Measurements from ENCODE around the gene GSX2. TPM values are rescaled to one million over a fixed set of nuclear protein-coding genes. Genes with fewer than 3 reads are reported as not detected.

The GSX2 gene
- total RNA-seq, 1 donor from 2014 or later = not detected

DNA sequence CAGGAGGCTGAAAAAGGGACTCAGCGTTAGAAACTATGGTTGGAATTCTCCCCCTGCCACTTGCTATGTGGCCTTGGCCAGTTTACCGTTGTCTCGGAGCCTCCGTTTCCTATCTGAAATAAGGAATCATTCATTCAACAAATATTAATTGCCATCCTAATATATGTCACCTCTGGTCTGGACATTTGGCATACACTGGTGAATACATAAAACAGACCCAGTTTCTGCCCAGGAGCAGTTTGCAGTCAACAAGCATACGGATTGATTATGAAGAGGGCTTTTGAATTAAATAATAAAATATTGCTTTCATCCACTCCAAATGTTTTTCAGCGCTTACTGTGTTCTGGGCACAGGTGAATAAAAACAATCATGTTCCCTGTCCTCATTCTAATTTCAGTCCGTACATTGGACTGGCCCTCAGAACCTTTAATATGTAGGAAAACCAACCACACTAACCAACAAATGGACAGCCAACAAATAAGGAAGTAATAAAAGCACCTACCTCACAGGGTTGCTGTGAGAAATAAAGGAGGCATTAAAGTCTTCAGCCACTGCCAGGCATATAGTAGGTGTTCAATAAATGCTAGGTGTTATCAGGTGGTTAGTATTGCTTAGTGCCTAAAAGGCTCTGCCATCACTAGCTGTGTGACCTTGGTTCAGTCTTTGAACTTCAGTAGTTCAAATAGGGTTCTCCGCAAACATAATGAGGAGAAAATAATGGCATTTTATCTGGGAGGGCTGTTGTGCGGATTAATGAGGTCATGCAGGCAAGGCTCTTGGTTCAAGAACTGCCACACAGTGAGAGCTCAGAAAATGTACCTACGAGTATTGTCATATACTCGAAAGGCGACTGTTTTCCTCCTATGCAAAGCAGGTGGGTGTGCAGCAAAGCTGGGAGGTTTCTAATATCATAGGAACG, 7.3 kb upstream of the GSX2 start:
- Mint-ChIP-seq H3K4me3 (peak overlapping the region; percentile 82), H3K27ac (no peak overlapping the region), H3K4me1 (peaks cover 9% of the 10 kb centered on the region), H3K36me3 (no peaks in the 10 kb centered on the region), H3K9me3 (no peaks in the 10 kb centered on the region), H3K27me3 (ENCODE audit: low read depth) (peaks cover 91% of the 10 kb centered on the region)
- DNase-seq (ENCODE audit: low spot score in 2 of 2, unreplicated experiment in 2 of 2) = no peak
- TF ChIP-seq, protein P1, sequence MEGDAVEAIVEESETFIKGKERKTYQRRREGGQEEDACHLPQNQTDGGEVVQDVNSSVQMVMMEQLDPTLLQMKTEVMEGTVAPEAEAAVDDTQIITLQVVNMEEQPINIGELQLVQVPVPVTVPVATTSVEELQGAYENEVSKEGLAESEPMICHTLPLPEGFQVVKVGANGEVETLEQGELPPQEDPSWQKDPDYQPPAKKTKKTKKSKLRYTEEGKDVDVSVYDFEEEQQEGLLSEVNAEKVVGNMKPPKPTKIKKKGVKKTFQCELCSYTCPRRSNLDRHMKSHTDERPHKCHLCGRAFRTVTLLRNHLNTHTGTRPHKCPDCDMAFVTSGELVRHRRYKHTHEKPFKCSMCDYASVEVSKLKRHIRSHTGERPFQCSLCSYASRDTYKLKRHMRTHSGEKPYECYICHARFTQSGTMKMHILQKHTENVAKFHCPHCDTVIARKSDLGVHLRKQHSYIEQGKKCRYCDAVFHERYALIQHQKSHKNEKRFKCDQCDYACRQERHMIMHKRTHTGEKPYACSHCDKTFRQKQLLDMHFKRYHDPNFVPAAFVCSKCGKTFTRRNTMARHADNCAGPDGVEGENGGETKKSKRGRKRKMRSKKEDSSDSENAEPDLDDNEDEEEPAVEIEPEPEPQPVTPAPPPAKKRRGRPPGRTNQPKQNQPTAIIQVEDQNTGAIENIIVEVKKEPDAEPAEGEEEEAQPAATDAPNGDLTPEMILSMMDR (IDR thresholded peaks at IDR 0.05; ENCODE audit: unreplicated experiment) = no peak

GRCh38 chr4:54093324-54094240, 6.4 kb upstream of the GSX2 start:
- H3K4me3 Mint-ChIP-seq = no peak overlapping the region
- H3K36me3 Mint-ChIP-seq = no peaks in the 10 kb centered on the region
- H3K27ac Mint-ChIP-seq = no peak overlapping the region
- TF ChIP-seq, protein P1 (IDR thresholded peaks at IDR 0.05; ENCODE audit: unreplicated experiment) = no peak
- peaks cover 92% of the 10 kb centered on the region for H3K27me3 Mint-ChIP-seq (ENCODE audit: low read depth)
- H3K9me3 Mint-ChIP-seq = no peaks in the 10 kb centered on the region
- H3K4me1 Mint-ChIP-seq = peaks cover 9% of the 10 kb centered on the region
- DNase-seq (ENCODE audit: low spot score in 2 of 2, unreplicated experiment in 2 of 2) = no peak

GRCh38 chr4:54094451-54094850, 5.5 kb upstream of the GSX2 start:
- peaks cover 12% of the 10 kb centered on the region for H3K4me1 Mint-ChIP-seq

GRCh38 chr4:54095110-54095825, 4.7 kb upstream of the GSX2 start:
- TF ChIP-seq, protein P1 (IDR thresholded peaks at IDR 0.05; ENCODE audit: unreplicated experiment) = no peak
- Mint-ChIP-seq H3K4me1 (peaks cover 15% of the 10 kb centered on the region), H3K36me3 (no peaks in the 10 kb centered on the region), H3K4me3 (no peak overlapping the region), H3K9me3 (no peaks in the 10 kb centered on the region), H3K27ac (no peak overlapping the region), H3K27me3 (ENCODE audit: low read depth) (peaks cover 100% of the 10 kb centered on the region)
- no peak for DNase-seq (ENCODE audit: low spot score in 2 of 2, unreplicated experiment in 2 of 2)

More at GRCh38 chr4:54094451-54094850, 5.5 kb upstream of the GSX2 start:
- H3K4me3 Mint-ChIP-seq = no peak overlapping the region
- no peak for DNase-seq (ENCODE audit: low spot score in 2 of 2, unreplicated experiment in 2 of 2)
- no peaks in the 10 kb centered on the region for H3K36me3 Mint-ChIP-seq
- TF ChIP-seq, protein P1 (IDR thresholded peaks at IDR 0.05; ENCODE audit: unreplicated experiment) = no peak
- H3K9me3 Mint-ChIP-seq = no peaks in the 10 kb centered on the region
- no peak overlapping the region for H3K27ac Mint-ChIP-seq
- peaks cover 95% of the 10 kb centered on the region for H3K27me3 Mint-ChIP-seq (ENCODE audit: low read depth)

DNA sequence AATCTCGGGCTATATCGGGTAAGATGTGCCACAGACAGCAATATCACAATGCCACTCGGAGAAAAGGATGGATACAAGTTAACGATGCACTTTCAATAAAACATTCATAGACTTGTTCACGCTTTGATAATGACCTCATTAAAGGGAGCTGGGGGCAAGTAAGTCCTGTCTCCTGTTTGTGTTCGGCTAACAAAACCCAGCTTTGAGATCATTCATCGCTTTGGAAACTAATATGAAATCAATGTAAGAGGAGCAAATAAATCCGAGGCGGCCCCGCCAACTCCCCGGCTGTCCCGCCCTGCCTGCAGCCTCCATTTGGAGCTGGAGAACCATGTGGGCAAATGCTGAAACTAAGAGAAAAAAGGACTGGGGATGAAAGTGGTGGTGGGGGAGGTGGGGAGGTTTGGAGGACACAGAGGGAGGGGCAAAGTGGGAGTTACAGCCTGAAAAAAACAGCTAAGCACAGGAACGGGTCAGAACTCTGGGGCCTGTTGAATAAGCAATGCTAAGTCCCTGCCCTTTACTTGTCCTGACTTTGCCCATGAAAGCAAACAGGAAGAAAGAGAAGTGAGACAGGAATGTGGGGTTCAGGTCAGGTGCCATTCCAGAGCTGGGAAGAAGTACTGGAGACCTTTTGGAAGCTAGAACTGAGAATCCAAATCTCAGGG, 3.5 kb upstream of the GSX2 start:
- Mint-ChIP-seq H3K36me3 (no peaks in the 10 kb centered on the region), H3K4me1 (peaks cover 17% of the 10 kb centered on the region), H3K27me3 (ENCODE audit: low read depth) (peaks cover 99% of the 10 kb centered on the region), H3K4me3 (no peak overlapping the region), H3K9me3 (no peaks in the 10 kb centered on the region), H3K27ac (no peak overlapping the region)
- TF ChIP-seq, protein P1 (IDR thresholded peaks at IDR 0.05; ENCODE audit: unreplicated experiment) = no peak
- no peak for DNase-seq (ENCODE audit: low spot score in 2 of 2, unreplicated experiment in 2 of 2)

All from mesothelial cell of epicardium (in vitro differentiated cells).